SIG-M5 treated with dmso at 0.1 percent for 504 hours (cell line): ENCODE measurements around the gene LAGE3.
A peak's percentile ranks its signal among the peaks of the same experiment; 100 is the strongest.

Experiments used
- DNase-seq: peaks from one replicate; lab custom pipeline; 2025; ENCODE audit not compliant: unreplicated experiment; lab: John Stamatoyannopoulos, UW

The LAGE3 gene

GRCh38 chrX:154436983-154437752 is 41.9 kb downstream of the LAGE3 start, which contains the start of gene GDI1:
Gene GDI1 (plus strand): TSS chrX:154437154. CDS start chrX:154437255, 101 bp downstream.
- no peak for DNase-seq

DNA sequence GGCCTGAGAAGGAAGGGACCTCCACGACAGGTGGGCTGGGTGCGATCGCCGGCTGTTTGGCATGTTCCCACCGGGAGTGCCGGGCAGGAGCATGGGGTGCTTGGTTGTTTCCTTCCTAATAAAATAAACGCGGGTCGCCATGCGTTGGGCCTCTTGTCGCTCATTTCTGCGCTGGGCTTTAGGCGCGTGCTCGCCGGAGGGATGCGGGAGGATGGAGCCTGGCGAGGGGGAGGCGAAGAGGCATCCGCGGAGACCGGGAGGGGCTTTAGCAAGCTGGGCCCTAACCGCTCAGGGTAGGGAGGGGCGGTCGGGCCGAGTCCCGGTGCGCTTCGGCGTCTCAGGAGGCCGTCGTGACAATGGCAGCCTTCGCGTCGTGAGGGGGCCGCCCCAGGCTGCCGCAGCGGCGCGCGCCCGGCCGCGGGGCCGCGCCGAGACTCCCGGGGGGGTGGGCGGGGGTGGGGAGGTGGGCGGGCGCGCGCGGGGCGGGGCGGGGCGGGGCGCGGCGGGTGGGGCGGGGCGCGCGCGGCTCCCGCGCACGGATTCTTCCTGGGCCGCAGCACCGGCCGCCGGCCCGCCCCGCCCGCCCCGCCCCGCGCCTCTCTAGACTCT is 42.6 kb downstream of the LAGE3 start:
- DNase-seq = peak; percentile 10

GRCh38 chrX:154435171-154435733 is 43.8 kb downstream of the LAGE3 start:
- DNase-seq = no peak

DNA sequence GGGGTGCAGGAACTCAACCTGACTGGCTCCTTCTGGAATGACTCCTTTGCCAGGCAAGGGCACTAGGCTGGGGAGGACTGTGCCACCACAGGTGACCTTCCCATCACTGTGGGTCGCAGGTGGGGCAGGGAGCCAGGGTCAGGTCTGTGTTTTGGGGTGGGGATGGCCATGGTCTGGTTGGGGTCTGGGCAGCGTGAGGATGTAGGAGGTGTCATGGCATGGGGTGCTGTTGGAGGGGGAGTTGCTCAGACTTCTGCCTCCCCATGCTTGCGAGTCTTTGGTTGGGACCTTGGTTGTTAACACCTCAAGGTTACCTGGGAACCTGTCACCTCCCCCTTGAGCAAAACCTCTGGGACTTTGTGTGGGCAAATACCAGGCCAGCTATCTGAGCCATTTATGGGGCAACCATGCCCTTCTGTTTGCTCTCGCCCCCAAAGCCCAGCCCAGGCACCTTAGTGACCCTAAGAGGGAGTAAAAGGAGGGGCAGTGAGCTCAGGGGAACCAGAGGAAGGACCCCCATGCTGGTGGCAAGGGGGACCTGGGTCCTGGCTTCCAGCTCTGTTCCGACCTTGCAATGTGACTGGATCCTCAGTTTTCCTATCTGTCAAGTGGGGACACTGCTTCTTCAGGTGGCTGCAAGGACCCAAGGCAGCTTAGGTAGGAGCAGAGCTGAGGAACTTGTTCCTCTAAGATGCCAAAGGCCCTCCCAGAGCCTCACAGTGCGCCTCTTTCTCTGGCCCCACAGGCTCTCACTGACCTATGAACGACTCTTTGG is 44.5 kb downstream of the LAGE3 start:
- no peak for DNase-seq

DNA sequence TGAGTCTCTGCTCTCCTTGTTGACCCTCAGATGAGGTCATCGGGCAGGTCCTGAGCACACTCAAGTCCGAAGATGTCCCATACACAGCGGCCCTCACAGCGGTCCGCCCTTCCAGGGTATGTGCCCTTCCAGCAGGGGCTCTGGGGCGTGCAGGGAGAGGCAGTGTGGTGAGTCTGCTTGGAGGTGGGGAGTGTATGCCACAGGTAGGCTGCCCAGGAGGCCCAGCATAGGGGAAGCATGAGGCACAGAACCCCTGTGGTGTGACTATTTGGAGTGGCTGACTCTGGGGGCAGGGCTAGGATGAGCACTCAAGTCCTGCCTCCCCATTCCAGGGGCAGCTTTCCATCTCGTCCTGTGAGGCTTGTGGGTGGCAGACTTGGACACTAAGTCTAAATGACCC is 45.5 kb downstream of the LAGE3 start:
- DNase-seq = no peak

DNA sequence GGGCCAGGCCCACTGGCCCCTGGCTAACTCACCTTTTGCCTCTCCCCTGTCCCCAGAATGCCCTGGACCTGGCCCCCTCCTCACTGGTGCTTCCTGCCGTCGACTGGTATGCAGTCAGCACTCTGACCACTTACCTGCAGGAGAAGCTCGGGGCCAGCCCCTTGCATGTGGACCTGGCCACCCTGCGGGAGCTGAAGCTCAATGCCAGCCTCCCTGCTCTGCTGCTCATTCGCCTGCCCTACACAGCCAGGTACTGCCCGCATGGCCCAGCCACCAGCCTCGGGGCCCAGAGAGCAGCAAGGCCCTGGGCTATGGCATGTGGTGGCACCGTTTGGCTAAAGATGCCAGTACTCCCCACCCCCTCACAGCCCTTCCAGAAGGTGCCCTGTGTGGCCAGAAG is 46.9 kb downstream of the LAGE3 start:
- no peak for DNase-seq

- peak; percentile 52 for DNase-seq
These were observed 47.7 kb downstream of the LAGE3 start for GRCh38 chrX:154431341-154431740.

- DNase-seq = peak; percentile 66
These were observed 48.2 kb downstream of the LAGE3 start for GRCh38 chrX:154430916-154431315.

DNA sequence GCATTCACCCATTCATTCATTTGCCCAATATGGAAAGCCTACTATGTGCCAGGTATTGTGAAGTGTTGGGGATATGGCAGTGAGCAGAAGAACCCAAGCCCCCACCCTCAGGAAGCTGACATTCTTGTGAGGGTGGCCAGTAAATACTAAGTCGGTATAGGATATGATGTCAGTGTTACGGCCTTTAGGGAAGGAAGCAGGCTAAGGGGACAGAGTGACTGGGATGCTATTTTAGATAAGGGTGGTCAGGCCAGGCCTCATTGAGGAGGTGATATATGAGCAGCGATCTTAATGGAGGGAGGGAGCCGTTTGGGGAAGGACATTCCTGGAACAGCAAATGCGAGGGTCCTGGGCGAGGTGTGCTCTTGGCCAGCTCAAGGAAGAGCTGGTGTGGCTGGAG is 48.6 kb downstream of the LAGE3 start:
- peak; percentile 3 for DNase-seq

- DNase-seq = no peak
These were observed 49.4 kb downstream of the LAGE3 start for GRCh38 chrX:154429711-154430110.

- peak; percentile 90 for DNase-seq
These were observed 50.6 kb downstream of the LAGE3 start, which contains the start of gene ATP6AP1 for GRCh38 chrX:154428176-154429171. Gene ATP6AP1 (plus strand): TSS chrX:154428677. CDS start chrX:154428693, 16 bp downstream.
